ENCODE measurements around the gene TTLL1.
"Not testable (repeated sequence)": the region's sequence is repeated elsewhere in the genome, so short reads cannot be mapped to it uniquely, and the experiment has no call there.

Gene TTLL1

GRCh38 chr22:43106302-43106701 is 17.1 kb upstream of the TTLL1 start:
- Histone ChIP-seq H3K4me1 (peaks cover 5% of the 10 kb centered on the region), H3K4me3 (ENCODE audit: low read depth, low read length) (no peak overlapping the region), H3K9ac (no peak overlapping the region), H3K79me2 (no peaks in the 10 kb centered on the region), H3K9me3 (ENCODE audit: control insufficient read depth, low read length) (no peaks in the 10 kb centered on the region), H2AFZ (no peak overlapping the region), H3K27me3 (ENCODE audit: control insufficient read depth, insufficient read depth, low read length) (no peaks in the 10 kb centered on the region), H3K4me2 (ENCODE audit: low read length) (no peak overlapping the region), H3K27ac (no peak overlapping the region), H3K36me3 (ENCODE audit: control insufficient read depth, insufficient read depth, low read length) (no peaks in the 10 kb centered on the region)
- no peak for TF ChIP-seq CTCF (IDR thresholded peaks at IDR 0.05)

GRCh38 chr22:43104950-43105349 is 15.8 kb upstream of the TTLL1 start:
- not testable (repeated sequence) for H2AFZ ChIP-seq; H3K4me2 ChIP-seq (ENCODE audit: low read length); H3K4me3 ChIP-seq (ENCODE audit: low read depth, low read length)

GRCh38 chr22:43104056-43104625 is 14.9 kb upstream of the TTLL1 start:
- not testable (repeated sequence) for H3K4me1 ChIP-seq; H3K79me2 ChIP-seq; H3K9me3 ChIP-seq (ENCODE audit: control insufficient read depth, low read length); H3K27me3 ChIP-seq (ENCODE audit: control insufficient read depth, insufficient read depth, low read length); H3K9ac ChIP-seq; H3K36me3 ChIP-seq (ENCODE audit: control insufficient read depth, insufficient read depth, low read length); H3K4me3 ChIP-seq (ENCODE audit: low read depth, low read length)
- peak overlapping the region; percentile 57 for H3K4me2 ChIP-seq (ENCODE audit: low read length)
- peak overlapping the region; percentile 69 for H3K27ac ChIP-seq
- peak overlapping the region; percentile 53 for H2AFZ ChIP-seq

More at GRCh38 chr22:43104950-43105349, 15.8 kb upstream of the TTLL1 start:
- not testable (repeated sequence) for H3K27ac ChIP-seq; H3K27me3 ChIP-seq (ENCODE audit: control insufficient read depth, insufficient read depth, low read length); H3K79me2 ChIP-seq; H3K9ac ChIP-seq; H3K9me3 ChIP-seq (ENCODE audit: control insufficient read depth, low read length); H3K4me1 ChIP-seq; H3K36me3 ChIP-seq (ENCODE audit: control insufficient read depth, insufficient read depth, low read length)

- Histone ChIP-seq H3K9me3 (ENCODE audit: control insufficient read depth, low read length) (no peaks in the 10 kb centered on the region), H3K27ac (no peak overlapping the region)
- TF ChIP-seq CTCF (IDR thresholded peaks at IDR 0.05), result no peak
Measured at GRCh38 chr22:43101306-43101705, 12.1 kb upstream of the TTLL1 start.

GRCh38 chr22:43100225-43100624 is 11.0 kb upstream of the TTLL1 start:
- peaks cover 5% of the 10 kb centered on the region for H3K4me1 ChIP-seq
- no peak overlapping the region for H3K4me3 ChIP-seq (ENCODE audit: low read depth, low read length)
- no peak overlapping the region for H3K27ac ChIP-seq
- no peaks in the 10 kb centered on the region for H3K36me3 ChIP-seq (ENCODE audit: control insufficient read depth, insufficient read depth, low read length)
- H3K79me2 ChIP-seq, result no peaks in the 10 kb centered on the region
- no peaks in the 10 kb centered on the region for H3K9me3 ChIP-seq (ENCODE audit: control insufficient read depth, low read length)
- no peaks in the 10 kb centered on the region for H3K27me3 ChIP-seq (ENCODE audit: control insufficient read depth, insufficient read depth, low read length)
- no peak overlapping the region for H3K9ac ChIP-seq
- TF ChIP-seq CTCF (IDR thresholded peaks at IDR 0.05), result no peak
- H2AFZ ChIP-seq, result no peak overlapping the region
- H3K4me2 ChIP-seq (ENCODE audit: low read length), result no peak overlapping the region

More at GRCh38 chr22:43101306-43101705, 12.1 kb upstream of the TTLL1 start:
- Histone ChIP-seq H3K9ac (no peak overlapping the region), H3K4me3 (ENCODE audit: low read depth, low read length) (no peak overlapping the region), H3K27me3 (ENCODE audit: control insufficient read depth, insufficient read depth, low read length) (no peaks in the 10 kb centered on the region), H2AFZ (no peak overlapping the region), H3K36me3 (ENCODE audit: control insufficient read depth, insufficient read depth, low read length) (no peaks in the 10 kb centered on the region), H3K4me2 (ENCODE audit: low read length) (no peak overlapping the region), H3K79me2 (no peaks in the 10 kb centered on the region), H3K4me1 (peaks cover 5% of the 10 kb centered on the region)

- Histone ChIP-seq H2AFZ (no peak overlapping the region), H3K9me3 (ENCODE audit: control insufficient read depth, low read length) (no peaks in the 10 kb centered on the region), H3K4me2 (ENCODE audit: low read length) (no peak overlapping the region), H3K27ac (no peak overlapping the region), H3K27me3 (ENCODE audit: control insufficient read depth, insufficient read depth, low read length) (no peaks in the 10 kb centered on the region), H3K4me3 (ENCODE audit: low read depth, low read length) (no peak overlapping the region), H3K4me1 (peaks cover 5% of the 10 kb centered on the region), H3K79me2 (no peaks in the 10 kb centered on the region), H3K9ac (no peak overlapping the region), H3K36me3 (ENCODE audit: control insufficient read depth, insufficient read depth, low read length) (no peaks in the 10 kb centered on the region)
- TF ChIP-seq CTCF (IDR thresholded peaks at IDR 0.05), result no peak
Measured at GRCh38 chr22:43099095-43099494, 9.9 kb upstream of the TTLL1 start.
